Mammary epithelial cell (primary cell): Measurements from ENCODE around the gene PERCC1.

ENCODE experiments used
- EZH2 ChIP-seq: IDR thresholded peaks from 2 replicates; pipeline ENCODE4 v1.6.1; 2012; ENCODE audit warnings: low read length, inconsistent platforms, borderline replicate concordance
- TF ChIP-seq, protein P1 (sequence below), 2 donors: IDR thresholded peaks in 1 of 2; conservative IDR thresholded peaks in 1 of 2; 2 replicates each; pipeline ENCODE4 v1.5.1; 2011 to 2012; ENCODE audit warnings: inconsistent platforms in 2 of 2, low read length in 2 of 2, mild to moderate bottlenecking in 2 of 2, control low read depth in 1 of 2, low read depth in 1 of 2; ENCODE audit not compliant: insufficient read depth in 1 of 2; ENCODE audit errors: extremely low read depth in 1 of 2

DNA sequence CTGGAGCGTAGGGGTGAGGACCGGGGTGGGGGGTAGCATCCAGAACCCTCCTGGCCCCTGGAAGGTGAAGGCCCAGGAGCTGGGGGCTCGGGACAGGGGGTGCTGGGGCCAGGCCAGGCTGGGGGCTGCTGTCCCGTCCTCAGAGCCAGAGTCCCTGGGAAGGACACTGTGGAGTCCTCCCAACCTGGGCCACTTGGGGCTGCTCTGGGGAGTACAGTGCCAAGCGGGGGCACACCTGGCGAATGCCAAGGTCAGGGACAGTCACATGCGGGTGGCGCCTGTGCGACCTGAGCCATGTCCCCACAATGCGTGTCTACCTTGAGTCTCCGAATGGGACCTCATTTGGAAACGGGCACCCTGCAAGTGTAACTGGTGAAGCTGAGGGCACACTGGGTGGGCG, 1.2 kb upstream of the PERCC1 start:
- TF ChIP-seq, protein P1, sequence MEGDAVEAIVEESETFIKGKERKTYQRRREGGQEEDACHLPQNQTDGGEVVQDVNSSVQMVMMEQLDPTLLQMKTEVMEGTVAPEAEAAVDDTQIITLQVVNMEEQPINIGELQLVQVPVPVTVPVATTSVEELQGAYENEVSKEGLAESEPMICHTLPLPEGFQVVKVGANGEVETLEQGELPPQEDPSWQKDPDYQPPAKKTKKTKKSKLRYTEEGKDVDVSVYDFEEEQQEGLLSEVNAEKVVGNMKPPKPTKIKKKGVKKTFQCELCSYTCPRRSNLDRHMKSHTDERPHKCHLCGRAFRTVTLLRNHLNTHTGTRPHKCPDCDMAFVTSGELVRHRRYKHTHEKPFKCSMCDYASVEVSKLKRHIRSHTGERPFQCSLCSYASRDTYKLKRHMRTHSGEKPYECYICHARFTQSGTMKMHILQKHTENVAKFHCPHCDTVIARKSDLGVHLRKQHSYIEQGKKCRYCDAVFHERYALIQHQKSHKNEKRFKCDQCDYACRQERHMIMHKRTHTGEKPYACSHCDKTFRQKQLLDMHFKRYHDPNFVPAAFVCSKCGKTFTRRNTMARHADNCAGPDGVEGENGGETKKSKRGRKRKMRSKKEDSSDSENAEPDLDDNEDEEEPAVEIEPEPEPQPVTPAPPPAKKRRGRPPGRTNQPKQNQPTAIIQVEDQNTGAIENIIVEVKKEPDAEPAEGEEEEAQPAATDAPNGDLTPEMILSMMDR (conservative IDR thresholded peaks at IDR 0.05 in 1 of 2, IDR thresholded peaks at IDR 0.05 in 1 of 2; ENCODE audit: extremely low read depth in 1 of 2, insufficient read depth in 1 of 2, low read depth in 1 of 2, low read length in 2 of 2) = no peak
- TF ChIP-seq EZH2 = no peak
